OCI-LY3 (cell line): ENCODE measurements around the gene NR2F1.

Source experiments
- CTCF ChIP-seq: fragments of 200-600, 300-600 bp; sonication (generic); IDR thresholded peaks from 2 replicates; pipeline ENCODE4 v1.5.1; 2014; ENCODE audit warnings: antibody characterized with exemption, low read length, low read depth
- EZH2phosphoT487 ChIP-seq: fragments of 200-600 bp; shearing (Covaris generic); IDR thresholded peaks from 2 replicates; pipeline ENCODE4 v1.6.1; 2018; ENCODE audit warnings: antibody characterized with exemption, mixed run types, low read depth

GRCh38 chr5:93573354-93574351, 9.4 kb upstream of the NR2F1 start:
- TF ChIP-seq EZH2phosphoT487 (no peak), CTCF (no peak)
